ENCODE results near the gene SLC38A10.

SLC38A10 gene

DNA sequence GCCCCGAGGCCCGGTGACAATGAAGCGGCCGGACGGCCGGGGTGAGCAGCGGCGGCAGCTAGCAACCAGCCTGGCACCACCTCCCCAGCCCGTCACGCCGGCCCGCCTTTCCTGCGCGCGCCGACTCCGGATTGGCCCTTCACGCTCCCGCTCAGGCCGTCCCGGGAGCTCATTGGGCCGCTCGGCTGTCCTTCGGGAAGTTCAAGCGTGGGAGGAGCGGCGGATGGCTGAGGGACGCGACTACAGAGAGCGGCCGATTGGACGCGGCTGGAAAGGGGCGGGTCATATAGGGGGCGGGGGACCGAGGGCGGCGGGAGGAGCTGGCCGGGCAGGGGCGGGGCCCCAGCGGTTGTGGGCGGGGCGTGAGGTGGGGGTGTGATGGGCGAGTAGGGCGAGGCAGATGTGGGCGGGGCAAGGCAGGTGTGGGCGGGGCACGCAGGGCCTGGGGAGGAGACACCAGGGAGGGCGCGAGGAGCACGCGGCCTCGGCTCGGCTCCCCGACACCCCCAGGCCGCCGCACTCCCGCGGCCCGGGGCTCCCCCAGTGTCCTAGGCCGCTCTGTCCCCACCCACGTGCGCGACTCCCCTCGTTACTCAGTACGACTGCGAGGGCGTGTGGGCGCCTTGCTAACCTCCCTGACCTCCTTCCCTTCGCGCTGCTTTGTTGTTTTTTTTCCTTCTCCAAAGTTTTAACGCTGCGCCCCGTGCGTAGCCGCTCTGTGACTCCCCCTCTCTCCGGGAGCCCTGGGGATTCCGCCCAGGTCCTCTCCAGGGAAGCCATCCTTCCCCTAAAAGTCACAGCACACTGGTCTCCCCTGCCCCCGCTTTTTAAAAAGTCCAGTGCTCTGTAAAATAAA, 72.0 kb downstream of the SLC38A10 start, which contains the start of gene CEP131:
TSS of gene CEP131 (minus strand) at position 60 of the 856 bp plus-strand sequence. CDS start 2,909 bp downstream, outside the sequence.
- DNase-seq: peak; percentile 96

DNA sequence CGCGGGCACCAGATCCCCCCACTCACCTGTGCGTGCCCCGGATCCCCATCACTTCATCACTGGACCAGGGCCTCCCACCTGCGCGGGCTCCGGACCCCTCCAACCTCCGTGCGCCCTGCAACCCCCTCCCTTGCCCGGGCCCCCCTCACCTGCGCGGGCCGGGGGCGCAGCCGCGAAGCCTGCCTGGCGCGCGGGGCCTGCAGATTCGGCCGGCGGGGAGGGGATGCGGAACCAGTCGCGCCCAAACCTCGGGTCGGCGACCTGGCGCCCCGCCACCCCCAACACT, 72.5 kb downstream of the SLC38A10 start:
- no peak for DNase-seq

DNA sequence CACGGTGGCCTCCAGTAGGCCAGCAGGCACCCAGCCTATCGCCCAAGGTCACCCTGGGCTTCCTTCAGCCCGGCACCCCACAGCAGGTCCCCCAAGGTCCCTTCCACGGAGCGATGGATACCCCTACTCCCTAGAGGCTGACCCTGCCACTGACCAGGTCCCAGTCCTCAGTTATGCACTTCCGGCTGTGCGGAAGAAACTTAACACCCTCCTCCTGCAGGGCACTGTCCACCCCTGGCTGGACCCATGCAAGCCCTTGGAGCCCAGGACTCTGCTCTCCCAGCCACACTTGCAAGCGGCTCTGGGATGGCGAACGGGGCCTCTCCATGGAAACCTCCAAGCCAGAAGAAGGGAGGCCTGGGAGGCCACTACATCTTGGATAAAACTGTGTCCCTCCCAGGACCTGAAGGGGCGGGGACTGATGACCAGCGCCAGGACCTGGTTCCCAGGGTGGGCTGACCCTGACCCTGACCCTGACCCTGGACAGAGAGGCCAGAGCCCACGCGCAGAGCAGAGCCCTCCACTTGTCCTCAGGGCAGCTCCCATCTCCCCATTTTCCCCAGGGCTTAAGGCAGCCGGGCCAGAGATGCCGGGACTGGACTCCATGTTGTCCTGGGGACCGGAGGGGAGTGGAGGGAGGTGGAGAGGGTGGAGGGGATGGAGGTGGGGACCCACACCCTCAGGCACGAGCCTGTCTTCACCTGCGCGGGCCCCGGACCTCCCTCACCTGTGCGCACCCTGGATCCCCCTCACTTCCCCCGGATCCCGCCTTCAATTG, 73.1 kb downstream of the SLC38A10 start:
- DNase-seq: no peak

DNA sequence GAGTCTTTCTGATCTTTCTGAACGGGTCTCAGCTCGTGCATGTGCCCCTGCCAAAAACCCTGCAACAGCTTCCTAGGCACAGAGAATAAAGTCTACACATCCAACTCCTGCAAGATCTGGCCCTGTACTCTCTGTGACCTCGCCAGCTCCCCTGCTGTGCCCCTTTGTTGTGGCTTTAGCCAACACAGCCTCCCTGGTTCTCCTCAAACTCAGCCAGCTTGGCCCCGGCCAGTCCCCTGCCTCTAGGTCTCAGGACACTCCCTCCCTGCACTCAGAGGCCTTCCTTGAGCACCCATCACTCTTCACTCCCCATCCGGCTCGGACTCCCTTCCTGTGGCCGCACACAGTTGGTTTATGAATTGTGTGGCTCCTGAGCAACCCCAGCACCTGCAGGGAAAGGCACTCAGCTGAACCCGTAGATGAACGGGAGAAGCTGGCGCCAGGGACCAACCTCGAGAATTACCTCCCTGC, 73.7 kb downstream of the SLC38A10 start:
- DNase-seq: no peak

DNA sequence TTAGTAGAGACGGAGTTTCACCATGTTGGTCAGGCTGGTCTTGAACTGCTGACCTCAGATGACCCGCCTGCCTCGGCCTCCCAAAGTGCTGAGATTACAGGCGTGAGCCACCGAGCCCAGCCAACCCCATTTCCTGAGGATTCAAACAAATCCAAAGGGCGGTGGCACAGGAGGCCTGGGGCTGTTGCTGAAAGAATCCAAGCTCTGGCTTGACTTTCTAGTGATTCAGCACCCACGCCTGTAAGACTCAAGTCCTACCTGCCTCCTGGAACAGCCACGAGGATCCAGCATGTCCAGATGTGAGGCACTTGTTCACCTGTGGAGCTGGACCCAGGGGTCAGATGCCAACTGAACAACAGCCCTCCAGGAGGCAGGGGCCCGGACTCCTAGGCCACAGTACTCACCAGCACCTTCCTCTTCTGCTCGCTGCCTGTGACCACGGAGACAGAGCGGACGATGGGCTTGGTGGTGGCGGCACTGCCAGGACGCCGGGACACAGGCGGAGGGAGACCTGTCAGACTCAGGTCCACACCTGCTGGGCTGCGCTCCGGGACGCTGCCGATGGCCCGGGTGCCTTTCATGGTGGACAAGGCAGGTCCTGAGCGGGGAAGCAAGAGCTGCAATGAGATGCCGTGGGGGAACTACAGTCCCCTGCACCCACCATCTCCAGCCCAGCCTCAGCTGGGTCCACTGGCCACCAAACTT, 75.5 kb downstream of the SLC38A10 start:
- no peak for DNase-seq

DNA sequence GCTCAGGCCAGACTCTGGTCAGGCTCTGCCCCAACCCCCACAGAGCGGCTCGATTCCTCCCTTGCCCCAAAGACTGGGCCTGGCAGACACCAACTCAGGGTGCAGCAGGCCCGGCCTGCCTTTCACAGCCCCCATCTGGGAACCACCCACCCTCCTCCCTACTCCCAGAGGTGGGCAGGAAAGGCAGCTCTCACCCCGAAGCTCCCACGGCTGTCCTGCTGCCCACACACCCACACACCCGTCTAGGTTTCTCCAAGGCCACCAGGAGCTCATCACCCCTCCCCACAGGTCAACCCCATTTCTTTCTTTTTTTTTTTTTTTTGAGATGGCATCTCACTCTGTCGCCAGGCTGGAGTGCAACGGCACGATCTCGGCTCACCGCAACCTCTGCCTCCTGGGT, 76.1 kb downstream of the SLC38A10 start:
- no peak for DNase-seq

DNA sequence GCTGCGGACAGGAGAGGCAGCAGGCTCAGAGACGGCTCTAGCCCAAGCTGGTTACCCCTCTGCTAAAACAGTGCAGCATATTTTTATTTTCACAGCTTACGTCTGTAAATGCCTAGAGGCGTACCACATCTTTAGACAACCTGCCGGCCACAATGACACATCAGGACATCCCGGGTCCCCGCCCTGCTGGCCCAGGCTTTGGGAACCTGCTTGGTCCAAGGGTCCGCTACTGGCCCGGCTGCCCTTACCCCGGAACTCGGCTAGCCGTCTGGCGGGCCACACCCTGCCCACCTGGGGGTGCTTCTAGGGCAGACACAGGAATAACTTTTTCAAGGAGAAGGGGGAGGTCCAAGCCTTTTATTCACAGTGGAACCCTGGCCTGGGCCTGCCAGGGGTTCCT, 76.6 kb downstream of the SLC38A10 start:
- no peak for DNase-seq

DNA sequence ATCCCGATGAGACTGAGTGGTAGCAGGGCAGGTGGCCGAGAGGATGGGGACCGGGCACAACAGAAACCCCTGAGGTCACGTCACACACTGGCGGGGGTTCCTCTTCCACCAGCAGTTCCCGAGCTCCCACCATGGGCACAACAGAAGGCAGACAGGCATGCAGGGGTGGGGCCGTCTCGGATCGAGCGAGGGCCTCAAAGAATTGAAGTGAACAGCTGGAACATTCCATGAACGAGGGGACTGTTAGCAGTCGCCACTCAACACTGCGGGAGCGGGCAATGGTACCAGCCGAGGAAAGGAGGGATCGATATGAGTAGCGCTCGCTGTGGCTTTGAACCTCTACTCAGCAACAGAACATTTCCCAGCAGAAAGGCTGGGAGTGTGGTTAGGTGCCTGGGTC, 77.6 kb downstream of the SLC38A10 start:
- DNase-seq: peak; percentile 3

DNA sequence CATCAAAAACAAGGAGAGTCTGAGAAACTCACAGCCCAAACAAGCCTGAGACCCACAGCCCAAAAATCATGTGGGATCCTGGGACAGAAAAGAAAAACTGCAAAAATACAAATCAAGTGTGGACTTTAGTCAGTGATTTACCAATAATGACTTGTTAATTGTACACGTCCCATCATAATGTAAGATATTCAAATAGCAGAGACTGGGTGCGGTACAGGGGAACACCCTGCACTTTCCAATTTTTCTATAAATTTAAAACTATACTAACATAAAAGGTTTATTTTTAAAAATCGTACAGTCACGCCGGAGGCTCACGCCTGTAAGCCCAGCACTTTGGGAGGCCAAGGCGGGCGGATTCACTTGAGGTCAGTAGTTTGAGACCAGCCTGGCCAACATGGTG, 81.1 kb downstream of the SLC38A10 start:
- no peak for DNase-seq

DNA sequence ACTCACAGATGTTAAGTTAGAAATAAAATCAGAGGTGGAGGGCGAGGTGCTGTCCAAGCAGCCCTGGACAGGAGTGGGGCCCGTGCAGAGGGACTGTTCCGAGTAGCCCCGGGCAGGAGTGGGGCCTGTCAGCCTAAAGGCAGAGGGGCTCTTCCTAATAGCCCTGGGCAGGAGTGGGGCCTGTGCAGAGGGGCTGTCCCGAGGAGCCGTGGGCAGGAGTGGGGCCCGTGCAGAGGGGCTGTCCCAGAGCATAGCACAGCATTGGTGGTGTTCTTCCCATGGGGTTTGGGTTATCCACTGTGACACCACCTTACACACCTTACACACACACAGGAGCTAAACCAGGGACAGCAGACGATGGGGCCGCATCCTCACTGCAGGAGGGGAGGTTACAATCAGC, 82.7 kb downstream of the SLC38A10 start:
- no peak for DNase-seq

DNA sequence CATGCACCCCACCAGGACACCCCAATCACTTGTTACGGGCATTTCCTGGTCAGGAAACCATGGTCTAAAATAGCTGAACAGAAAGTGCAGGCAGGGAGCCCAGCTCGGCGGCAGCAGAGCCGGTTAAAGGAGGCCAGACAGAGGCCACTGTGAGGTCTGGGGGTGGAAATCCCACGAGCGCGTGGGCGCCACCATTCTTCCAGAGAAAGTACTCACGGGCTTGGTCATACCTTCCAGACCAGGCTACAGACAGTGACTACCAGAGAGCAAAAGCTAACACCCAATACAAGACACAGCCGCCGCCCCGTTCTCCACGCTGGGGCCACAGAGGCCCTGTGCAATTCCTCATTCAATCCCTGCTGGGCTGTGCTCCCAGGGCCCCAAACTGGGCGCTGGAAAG, 84.2 kb downstream of the SLC38A10 start:
- DNase-seq: peak; percentile 9

DNA sequence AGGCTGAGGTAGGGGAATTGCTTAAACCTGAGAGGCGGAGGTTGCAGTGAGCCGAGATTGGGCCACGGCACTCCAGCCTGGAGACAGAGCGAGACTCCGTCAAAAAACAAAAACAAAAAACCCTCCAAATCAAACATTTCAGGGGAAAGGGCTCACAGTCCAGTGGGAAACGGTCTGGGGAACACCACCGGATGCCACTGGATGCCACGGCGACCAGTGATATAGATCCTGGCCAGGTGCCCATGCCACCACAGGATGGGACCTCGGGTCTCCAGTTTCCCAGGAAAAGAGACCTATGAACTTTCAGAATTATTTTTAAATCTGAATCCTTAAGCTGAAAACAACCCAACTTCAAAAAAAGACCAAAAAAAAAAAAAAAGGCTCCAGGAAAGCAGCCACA, 84.6 kb downstream of the SLC38A10 start:
- no peak for DNase-seq

DNA sequence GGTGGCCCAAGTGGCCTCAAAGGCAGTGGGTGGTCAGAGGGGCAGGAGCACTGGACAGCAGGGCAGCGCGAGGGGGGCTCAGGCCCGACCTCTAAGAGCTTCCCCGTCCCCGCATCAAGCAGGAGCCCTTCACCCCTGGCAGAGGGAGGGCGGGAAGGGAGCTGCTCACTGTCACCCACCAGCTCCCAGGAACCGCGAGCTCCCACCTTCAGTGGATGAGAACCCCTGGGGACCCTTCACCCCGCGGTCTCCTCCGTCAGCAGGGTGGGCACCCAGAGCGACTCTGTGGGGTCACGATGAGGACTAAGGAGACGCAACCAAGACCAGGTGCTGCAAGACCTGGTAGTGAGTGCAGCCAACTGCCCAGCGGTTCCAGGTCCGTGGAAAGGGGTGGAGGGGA, 86.0 kb downstream of the SLC38A10 start:
- DNase-seq: no peak

DNA sequence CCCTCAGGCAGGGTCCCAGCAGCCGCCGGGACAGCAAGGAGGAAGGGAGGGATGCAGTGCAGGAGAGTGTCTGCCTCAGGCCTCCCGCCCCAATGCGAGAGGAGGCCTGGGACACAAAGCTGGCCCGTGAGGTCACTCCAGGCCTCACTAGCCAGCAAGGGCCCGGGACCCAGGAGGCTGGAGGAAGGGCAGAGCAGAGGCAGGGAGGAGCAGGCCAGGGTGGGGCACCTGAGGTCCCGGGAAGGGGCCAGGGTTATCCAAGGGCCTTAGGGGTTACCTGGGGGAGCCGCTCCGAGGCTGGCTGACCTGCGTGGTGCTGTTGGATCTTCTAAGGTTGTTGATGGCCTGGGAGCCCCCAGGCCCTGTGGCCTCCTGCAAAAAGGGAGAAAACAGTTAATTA, 86.5 kb downstream of the SLC38A10 start:
- no peak for DNase-seq

DNA sequence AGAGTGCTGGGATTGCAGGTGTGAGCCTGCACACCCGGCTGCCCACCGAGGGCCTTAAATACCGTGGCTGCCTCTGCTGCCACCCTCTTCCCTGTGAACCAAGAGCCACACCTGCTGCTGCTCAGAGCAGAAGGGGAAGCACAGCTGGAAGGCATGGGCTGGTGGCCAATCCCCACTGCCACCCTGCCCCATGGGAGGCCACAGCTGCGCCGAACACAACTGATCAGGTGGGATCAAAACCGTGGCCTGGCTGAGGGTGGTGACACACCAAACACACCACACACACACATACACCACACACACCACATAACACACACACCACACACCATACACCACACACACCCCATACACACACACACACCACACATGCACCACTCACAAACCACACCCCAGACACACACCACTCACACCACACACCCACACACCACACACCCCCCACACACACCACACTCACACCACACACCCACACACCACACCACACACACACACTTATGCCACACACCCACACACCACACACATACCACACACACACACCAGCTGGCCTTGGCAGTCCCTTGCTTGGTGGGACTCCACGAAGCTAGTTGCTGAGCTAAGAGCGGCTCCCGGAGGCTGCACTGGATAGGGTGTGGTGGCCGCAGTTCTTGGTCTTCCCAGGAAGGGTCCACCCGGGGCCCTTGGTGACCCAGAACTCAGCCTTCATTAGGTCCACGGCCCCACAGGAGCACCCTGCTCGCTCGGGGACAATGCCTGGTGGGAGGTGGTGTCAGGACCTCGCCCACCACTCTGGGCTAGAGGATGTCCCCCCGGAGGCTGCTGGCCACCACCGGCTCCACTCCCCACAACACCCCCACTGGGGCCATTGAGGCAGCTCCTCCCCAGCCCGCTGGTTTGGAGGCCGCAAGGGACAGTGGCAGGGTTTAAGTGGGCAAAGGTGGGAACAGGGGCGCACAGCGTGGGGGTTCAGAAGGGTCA, 87.2 kb downstream of the SLC38A10 start:
- peak; percentile 50 for DNase-seq

DNA sequence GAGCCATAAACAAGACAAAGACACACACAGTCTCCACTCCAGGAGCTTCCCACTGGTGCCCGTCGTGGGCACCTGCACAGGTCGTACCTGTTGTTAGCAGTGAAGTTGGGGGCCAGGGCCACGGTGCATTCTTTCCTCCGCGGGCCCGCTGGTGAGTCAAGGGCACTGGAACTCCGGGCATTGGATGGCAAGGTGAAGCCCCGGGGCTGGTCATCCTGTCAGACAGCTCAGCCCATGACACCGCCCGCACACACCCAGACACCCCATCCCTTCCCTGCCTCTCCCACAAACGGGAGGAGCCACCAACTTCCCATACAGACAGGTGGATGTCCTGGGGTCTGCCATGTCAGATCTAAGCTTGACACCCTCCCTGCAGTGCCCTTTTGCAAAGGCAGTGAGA, 88.5 kb downstream of the SLC38A10 start:
- DNase-seq: no peak

DNA sequence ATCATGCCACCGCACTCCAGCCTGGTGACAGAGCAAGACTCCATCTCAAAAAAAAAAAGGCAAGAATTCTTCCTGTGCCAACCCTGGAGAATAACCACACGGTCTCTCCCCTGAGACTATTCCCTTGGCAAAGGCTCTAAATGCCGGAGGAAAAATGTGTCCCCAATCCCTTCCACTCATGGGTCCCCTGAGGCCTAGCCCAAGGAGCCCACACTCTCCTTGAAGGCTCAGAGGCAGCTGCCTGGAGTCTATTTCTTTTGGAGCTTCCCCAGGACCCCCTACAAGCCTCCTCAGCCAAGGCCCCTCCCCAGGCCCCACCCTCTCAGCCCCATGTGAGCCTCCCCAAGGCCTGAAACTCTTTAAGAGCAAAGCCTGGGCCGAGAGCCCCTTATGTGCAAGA, 88.9 kb downstream of the SLC38A10 start:
- no peak for DNase-seq

DNA sequence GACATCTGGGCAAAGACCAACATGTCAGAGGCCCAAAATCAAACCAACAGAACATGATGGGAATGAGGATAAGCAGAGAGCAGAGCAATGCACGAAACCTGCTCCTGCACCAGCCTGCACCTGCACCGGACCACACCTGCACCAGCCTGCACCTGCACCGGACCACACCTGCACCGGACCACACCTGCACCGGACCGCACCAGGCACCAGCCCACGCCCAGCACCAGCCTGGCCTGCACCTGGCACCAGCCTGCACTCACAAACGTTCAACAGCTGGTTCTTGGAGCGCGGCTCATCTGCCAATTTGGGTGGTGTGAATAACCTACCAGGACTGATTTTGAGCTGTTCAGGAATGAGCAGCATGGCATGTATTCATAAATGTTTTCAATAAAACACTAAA, 90.5 kb downstream of the SLC38A10 start:
- DNase-seq: no peak

DNA sequence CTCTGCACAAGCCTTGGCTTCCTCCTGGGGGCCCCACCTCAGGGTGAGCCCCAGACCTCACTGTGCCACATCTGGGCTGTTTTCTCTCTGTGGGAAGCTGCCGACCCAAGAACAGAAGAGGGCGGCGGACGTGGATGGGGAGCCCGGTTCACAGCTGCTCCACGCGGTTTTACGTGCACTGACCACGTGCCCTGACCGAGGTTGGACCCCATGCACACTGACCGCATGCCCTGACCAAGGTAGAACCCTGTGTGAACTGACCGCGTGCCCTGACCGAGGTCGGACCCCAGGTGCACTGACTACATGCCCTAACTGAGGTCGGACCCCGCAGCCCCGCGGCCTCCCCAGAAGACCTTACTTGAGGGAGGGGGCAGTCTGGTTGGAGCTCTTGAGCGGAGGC, 92.0 kb downstream of the SLC38A10 start:
- no peak for DNase-seq

DNA sequence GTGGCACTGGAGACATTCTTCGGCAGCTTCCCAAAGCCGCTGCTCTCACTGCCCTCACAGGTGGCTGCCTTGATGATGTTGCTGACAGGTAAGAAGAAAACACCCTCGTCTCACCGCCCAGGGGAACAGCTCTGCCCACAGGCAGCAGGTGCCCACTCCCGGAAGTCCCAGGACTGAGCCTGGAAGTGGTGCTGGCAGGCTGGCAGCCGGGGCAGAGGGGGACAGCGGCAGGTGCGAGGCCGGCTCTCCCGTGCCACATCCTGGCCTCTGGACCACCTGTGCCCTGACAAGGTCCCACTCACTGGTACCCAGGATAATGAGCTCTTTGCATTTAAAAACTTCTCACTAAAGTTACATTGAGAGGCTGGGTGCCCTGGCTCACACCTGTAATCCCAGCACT, 92.8 kb downstream of the SLC38A10 start:
- DNase-seq: no peak

DNA sequence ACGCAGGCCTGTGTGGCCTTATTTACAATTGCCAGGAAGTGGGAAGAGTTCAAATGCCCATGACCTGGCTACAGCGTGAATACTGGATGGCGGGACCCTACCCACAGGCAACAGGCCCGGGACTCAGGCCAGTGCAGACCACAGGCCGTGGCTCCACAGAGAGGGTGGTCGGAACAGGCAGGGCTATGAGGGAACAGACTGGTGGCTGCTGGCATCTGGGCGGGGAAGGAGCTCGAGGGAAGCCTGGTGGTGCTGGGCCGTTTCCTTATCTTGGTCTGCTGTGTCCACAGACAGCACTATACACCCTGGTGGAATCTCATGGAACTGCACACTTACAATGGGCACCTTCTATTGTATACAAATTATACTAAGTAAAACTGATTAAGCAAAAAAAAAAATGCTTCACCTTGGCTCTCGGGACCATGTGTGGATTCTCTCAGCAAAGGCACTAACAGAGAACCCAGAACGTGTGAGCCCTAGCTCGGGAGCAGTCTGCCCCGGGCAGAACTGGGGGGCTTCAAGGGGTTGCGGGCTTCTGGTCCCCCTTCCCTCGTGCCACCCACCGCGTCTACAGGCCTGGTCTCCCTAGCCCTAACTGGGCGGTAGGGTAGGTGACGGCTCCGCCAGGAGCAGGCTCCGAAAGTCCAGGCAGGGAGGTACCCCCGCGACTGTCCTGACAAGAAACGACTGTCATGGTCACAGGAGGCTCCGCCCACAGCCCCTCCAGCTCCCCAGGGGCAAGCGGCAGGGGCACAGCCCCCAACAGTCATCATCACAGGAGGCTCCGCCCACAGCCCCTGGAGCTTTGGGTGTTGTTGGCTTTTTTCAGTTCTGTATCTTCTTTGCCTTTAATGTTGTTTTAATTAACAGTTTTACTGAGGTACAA, 94.2 kb downstream of the SLC38A10 start:
- peak; percentile 73 for DNase-seq

Measured in MV-4-11 (cell line).